Measurements from ENCODE around the gene DOCK4. TPM values are rescaled to one million over a fixed set of nuclear protein-coding genes. Genes with fewer than 3 reads are reported as not detected.

Gene DOCK4
- total and polyA plus RNA-seq, 4 donors, result 2.9 to 94.3 (median 20.0) TPM

Other genes with a start within 250 kb of the DOCK4 start
- 10 to 100 TPM; 20.3 to 21.6 TPM for gene ZNF277, start 296 bp upstream of the DOCK4 start, total RNA-seq
- gene ZNF277, start 296 bp upstream of the DOCK4 start, polyA plus RNA-seq, result 10 to 100 TPM; 17.8 to 41.6 TPM
- 100 to 1,000 TPM in 1 of 2 donors, 10 to 100 TPM in 1; 67.0 to 138 TPM for gene IFRD1, start 244.1 kb upstream of the DOCK4 start, total RNA-seq
- gene IFRD1, start 244.1 kb upstream of the DOCK4 start, polyA plus RNA-seq, result 10 to 100 TPM; 37.6 to 71.4 TPM